Measurements from ENCODE around the gene DLG1. TPM values are rescaled to one million over a fixed set of nuclear protein-coding genes. Genes with fewer than 3 reads are reported as not detected.

The DLG1 gene
- total RNA-seq, 1 experiment from 2014 or later: 107 TPM

DNA sequence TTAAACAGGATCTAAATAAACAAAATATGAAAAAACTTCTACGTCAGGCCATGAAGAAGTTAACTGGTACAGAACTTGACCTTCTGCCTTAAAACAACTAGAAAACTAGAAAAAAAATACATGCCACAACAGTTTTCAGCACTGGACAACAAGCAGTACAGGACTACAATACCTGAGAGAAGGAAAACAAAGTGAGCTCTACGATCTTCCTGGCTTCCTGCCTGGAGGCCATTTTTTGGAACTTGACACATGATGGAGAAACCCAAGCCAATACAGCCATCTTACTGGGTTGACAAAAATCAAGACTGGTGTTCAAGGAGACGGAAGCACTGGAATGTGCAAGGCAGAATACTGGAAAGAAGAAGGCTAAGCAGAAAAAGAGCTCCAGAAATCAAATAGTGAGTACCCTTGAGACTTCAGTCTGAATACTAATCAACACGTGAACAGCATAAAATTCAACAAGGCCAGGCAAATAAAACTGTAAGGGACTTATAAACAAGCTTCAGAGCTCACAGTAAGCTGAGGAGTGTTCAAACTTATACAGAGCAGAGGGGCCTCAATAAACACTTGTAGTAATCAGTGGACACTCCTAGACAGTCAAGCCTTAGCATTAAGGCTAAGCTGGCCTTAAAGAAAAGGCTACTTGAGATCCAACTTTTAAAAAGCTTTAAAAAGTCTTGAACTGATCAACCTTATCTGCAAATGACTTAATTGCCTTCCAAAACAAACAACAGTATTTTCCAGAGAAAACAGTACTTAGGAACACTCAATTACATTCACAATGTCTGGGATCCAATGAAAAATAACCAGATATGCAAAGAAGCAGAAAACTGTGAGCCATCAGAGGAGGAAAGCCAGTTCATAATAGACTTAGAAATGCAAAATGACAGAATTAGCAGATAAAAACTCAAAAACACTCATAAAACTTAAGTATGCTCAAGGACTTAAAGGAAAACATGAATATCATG lies 63.2 kb downstream of the DLG1 start:
- no peaks in the 10 kb centered on the region for H3K27me3 ChIP-seq (replicated peaks; ENCODE audit: insufficient read depth, low read depth, low read length, poor library complexity)
- H3K4me3 ChIP-seq (ENCODE audit: low read depth, low read length, poor library complexity, severe bottlenecking): no peak overlapping the region
- no peak for DNase-seq (ENCODE audit: low spot score)
- H3K27ac ChIP-seq (ENCODE audit: low read depth, low read length, poor library complexity, severe bottlenecking): no peak overlapping the region
- ChIA-PET POLR2A (ENCODE audit: low non-redundant PET) (no interaction called here), CTCF (no interaction called here)
- H3K4me1 ChIP-seq (ENCODE audit: insufficient read depth, low read length, poor library complexity, severe bottlenecking): peaks cover 15% of the 10 kb centered on the region
- BruUV-seq (replicated peaks): no TSS peak
- intact Hi-C loops (cut with micrococcal nuclease; ENCODE audit: unreplicated experiment): no loop called here
- H3K36me3 ChIP-seq (ENCODE audit: insufficient read depth, low read length, poor library complexity, severe bottlenecking): peaks cover 8% of the 10 kb centered on the region
- H3K9me3 ChIP-seq (ENCODE audit: low read depth, low read length, poor library complexity, severe bottlenecking): peaks cover 5% of the 10 kb centered on the region
- TF ChIP-seq, protein P1, sequence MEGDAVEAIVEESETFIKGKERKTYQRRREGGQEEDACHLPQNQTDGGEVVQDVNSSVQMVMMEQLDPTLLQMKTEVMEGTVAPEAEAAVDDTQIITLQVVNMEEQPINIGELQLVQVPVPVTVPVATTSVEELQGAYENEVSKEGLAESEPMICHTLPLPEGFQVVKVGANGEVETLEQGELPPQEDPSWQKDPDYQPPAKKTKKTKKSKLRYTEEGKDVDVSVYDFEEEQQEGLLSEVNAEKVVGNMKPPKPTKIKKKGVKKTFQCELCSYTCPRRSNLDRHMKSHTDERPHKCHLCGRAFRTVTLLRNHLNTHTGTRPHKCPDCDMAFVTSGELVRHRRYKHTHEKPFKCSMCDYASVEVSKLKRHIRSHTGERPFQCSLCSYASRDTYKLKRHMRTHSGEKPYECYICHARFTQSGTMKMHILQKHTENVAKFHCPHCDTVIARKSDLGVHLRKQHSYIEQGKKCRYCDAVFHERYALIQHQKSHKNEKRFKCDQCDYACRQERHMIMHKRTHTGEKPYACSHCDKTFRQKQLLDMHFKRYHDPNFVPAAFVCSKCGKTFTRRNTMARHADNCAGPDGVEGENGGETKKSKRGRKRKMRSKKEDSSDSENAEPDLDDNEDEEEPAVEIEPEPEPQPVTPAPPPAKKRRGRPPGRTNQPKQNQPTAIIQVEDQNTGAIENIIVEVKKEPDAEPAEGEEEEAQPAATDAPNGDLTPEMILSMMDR (conservative IDR thresholded peaks at IDR 0.05; ENCODE audit: low read depth, low read length): no peak
- no peak for TF ChIP-seq EZH2 (IDR thresholded peaks at IDR 0.05; ENCODE audit: borderline replicate concordance, low read depth, low read length, poor library complexity, severe bottlenecking)

DNA sequence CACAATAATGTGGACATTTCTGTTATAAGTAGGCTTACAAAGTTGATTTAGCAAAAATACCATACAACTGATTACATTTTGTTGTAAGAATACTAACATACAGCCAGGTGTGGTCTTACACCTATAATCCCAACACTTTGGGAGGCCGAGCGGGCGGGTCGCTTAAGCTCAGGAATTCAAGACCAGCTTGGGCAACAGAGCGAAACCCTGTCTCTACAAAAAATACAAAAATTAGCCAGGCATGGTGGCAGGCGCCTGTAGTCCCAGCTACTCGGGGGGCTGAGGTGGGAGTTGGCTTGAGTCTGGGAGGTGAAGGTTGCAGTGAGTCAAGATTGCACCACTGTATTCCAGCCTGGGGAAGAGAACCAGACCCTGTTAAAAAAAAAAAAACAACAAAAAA lies 67.1 kb downstream of the DLG1 start:
- DNase-seq (ENCODE audit: low spot score): no peak
- ChIA-PET POLR2A (ENCODE audit: low non-redundant PET) (no interaction called here), CTCF (no interaction called here)
- Histone ChIP-seq H3K27ac (ENCODE audit: low read depth, low read length, poor library complexity, severe bottlenecking) (no peak overlapping the region), H3K4me3 (ENCODE audit: low read depth, low read length, poor library complexity, severe bottlenecking) (no peak overlapping the region), H3K4me1 (ENCODE audit: insufficient read depth, low read length, poor library complexity, severe bottlenecking) (peaks cover 25% of the 10 kb centered on the region), H3K36me3 (ENCODE audit: insufficient read depth, low read length, poor library complexity, severe bottlenecking) (peaks cover 6% of the 10 kb centered on the region), H3K9me3 (ENCODE audit: low read depth, low read length, poor library complexity, severe bottlenecking) (peaks cover 5% of the 10 kb centered on the region), H3K27me3 (replicated peaks; ENCODE audit: insufficient read depth, low read depth, low read length, poor library complexity) (no peaks in the 10 kb centered on the region)
- TF ChIP-seq, protein P1 (conservative IDR thresholded peaks at IDR 0.05; ENCODE audit: low read depth, low read length): no peak
- no peak for TF ChIP-seq EZH2 (IDR thresholded peaks at IDR 0.05; ENCODE audit: borderline replicate concordance, low read depth, low read length, poor library complexity, severe bottlenecking)
- intact Hi-C loops (cut with micrococcal nuclease; ENCODE audit: unreplicated experiment): no loop called here
- no TSS peak for BruUV-seq (replicated peaks)

DNA sequence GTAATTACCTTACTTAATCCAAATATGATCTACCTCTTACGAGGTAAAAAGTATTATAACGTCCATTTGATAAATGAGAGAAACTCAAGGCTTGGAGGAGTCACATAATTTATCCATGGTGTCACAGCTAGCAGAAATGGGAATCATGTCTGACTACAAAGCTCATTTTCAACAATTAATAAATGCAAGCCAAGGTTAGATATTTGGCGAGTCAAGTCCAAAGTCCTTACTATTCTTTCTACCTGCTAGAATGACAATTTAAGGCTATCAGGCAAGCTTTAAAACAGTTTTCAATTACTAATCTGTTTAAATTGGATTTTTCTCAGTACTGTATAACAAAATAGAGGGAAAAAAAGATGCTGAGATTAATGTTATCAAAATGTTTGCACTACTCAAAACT lies 68.6 kb downstream of the DLG1 start:
- no peak for TF ChIP-seq EZH2 (IDR thresholded peaks at IDR 0.05; ENCODE audit: borderline replicate concordance, low read depth, low read length, poor library complexity, severe bottlenecking)
- TF ChIP-seq, protein P1 (conservative IDR thresholded peaks at IDR 0.05; ENCODE audit: low read depth, low read length): no peak
- CTCF ChIA-PET: no interaction called here
- H3K9me3 ChIP-seq (ENCODE audit: low read depth, low read length, poor library complexity, severe bottlenecking): no peaks in the 10 kb centered on the region
- H3K27ac ChIP-seq (ENCODE audit: low read depth, low read length, poor library complexity, severe bottlenecking): no peak overlapping the region
- H3K4me3 ChIP-seq (ENCODE audit: low read depth, low read length, poor library complexity, severe bottlenecking): no peak overlapping the region
- POLR2A ChIA-PET (ENCODE audit: low non-redundant PET): no interaction called here
- H3K4me1 ChIP-seq (ENCODE audit: insufficient read depth, low read length, poor library complexity, severe bottlenecking): peaks cover 38% of the 10 kb centered on the region
- H3K36me3 ChIP-seq (ENCODE audit: insufficient read depth, low read length, poor library complexity, severe bottlenecking): no peaks in the 10 kb centered on the region
- intact Hi-C loops (cut with micrococcal nuclease; ENCODE audit: unreplicated experiment): no loop called here
- no peaks in the 10 kb centered on the region for H3K27me3 ChIP-seq (replicated peaks; ENCODE audit: insufficient read depth, low read depth, low read length, poor library complexity)
- BruUV-seq (replicated peaks): no TSS peak
- no peak for DNase-seq (ENCODE audit: low spot score)
